ENCODE measurements around the gene APRT.
"Not testable (repeated sequence)": the region's sequence is repeated elsewhere in the genome, so short reads cannot be mapped to it uniquely, and the experiment has no call there.

Gene APRT

GRCh38 chr16:88841521-88842307 is 30.0 kb upstream of the APRT start:
- no peak for DNase-seq

GRCh38 chr16:88840600-88841215 is 29.0 kb upstream of the APRT start:
- no peak for DNase-seq

GRCh38 chr16:88839745-88840599 is 28.2 kb upstream of the APRT start:
- DNase-seq: no peak

- DNase-seq: no peak
These were observed 27.4 kb upstream of the APRT start for GRCh38 chr16:88839026-88839529.

GRCh38 chr16:88838566-88838965 is 26.8 kb upstream of the APRT start:
- no peak for DNase-seq

- no peak for DNase-seq
These were observed 26.1 kb upstream of the APRT start for GRCh38 chr16:88837806-88838205.

- no peak for DNase-seq
These were observed 25.1 kb upstream of the APRT start for GRCh38 chr16:88836791-88837190.

GRCh38 chr16:88835818-88836217 is 24.1 kb upstream of the APRT start:
- DNase-seq: no peak

GRCh38 chr16:88835383-88835782 is 23.7 kb upstream of the APRT start:
- DNase-seq: no peak

- DNase-seq: no peak
These were observed 22.9 kb upstream of the APRT start for GRCh38 chr16:88834670-88835069.

- DNase-seq: no peak
These were observed 21.4 kb upstream of the APRT start for GRCh38 chr16:88833086-88833485.

GRCh38 chr16:88831838-88832237 is 20.1 kb upstream of the APRT start:
- no peak for DNase-seq

- no peak for DNase-seq
These were observed 19.1 kb upstream of the APRT start for GRCh38 chr16:88830783-88831182.

- DNase-seq: no peak
These were observed 18.5 kb upstream of the APRT start for GRCh38 chr16:88830258-88830657.

- no peak for DNase-seq
These were observed 17.0 kb upstream of the APRT start for GRCh38 chr16:88828711-88829110.

GRCh38 chr16:88827727-88828126 is 16.0 kb upstream of the APRT start:
- DNase-seq: no peak

GRCh38 chr16:88826070-88826840 is 14.5 kb upstream of the APRT start:
- DNase-seq: no peak

GRCh38 chr16:88825146-88825545 is 13.4 kb upstream of the APRT start:
- no peak for DNase-seq

GRCh38 chr16:88824256-88825077 is 12.7 kb upstream of the APRT start:
- DNase-seq: no peak

GRCh38 chr16:88823646-88824045 is 11.9 kb upstream of the APRT start:
- not testable (repeated sequence) for DNase-seq

- DNase-seq: no peak
These were observed 10.7 kb upstream of the APRT start for GRCh38 chr16:88822281-88823040.

Data from right forelimb (tissue), 1 donor.